SHP77 (cell line): ENCODE results near the gene MAP2.

Experiments
- DNase-seq, 2 experiments: peaks; one replicate each; lab custom pipeline; 2025; lab: John Stamatoyannopoulos, UW

The MAP2 gene

DNA sequence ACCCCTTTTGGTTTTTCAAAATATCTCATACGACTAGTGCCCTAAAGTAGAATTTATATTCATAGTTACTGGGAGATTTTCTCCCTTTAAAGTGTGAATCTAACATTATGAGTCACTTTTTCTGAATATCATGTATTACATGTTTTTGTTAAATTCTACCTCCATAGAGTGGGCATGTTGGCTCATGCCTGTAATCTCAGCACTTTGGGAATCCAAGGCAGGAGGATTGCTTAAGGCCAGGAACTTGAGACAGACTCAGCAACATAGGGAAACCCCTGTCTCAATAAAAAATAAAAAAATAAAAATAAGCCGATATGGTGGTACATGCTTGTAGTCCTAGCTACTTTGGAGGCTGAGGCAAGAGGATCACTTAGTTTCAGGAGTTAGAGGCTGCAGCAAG lies 302.5 kb downstream of the MAP2 start:
- no peak for DNase-seq

GRCh38 chr2:209727077-209727476 lies 303.2 kb downstream of the MAP2 start:
- no peak for DNase-seq

GRCh38 chr2:209734805-209735204 lies 311.0 kb downstream of the MAP2 start:
- DNase-seq = no peak

DNA sequence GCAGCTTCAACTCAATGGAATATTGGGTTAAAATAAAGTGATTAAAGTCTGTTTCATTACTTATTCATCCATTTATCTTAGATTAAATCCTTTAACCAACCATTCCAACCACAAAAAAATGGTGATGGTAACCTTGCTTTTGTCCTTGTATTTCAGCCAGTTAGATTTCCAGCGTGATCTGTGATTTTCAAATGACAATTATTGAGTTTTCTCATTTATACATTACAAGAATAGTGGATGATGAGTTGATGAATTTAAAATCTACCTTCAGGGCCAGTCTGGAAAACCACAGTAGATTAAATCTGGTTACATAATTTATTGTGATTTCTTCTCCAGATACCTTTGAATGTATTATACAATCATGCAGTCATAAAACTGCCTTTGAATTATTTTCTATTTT lies 318.1 kb downstream of the MAP2 start:
- no peak for DNase-seq

DNA sequence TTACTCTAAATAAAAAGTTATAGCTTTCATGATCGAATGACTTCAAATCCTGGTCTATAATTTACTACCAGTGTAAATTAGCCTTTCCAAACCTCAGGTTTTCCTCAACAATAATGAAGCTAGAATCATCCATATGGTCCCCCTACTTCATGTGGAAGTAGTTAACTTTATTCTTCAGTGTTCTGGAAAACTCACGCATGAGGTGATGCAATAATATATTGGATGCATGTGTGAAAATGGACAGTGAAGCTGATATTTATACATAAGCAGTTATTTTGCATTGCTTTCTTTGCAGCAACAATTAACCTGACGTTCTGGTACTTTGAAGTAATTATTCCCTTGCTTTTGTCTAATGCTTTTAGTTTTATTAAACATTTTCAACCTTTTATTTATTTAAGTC lies 329.2 kb downstream of the MAP2 start:
- DNase-seq = no peak

DNA sequence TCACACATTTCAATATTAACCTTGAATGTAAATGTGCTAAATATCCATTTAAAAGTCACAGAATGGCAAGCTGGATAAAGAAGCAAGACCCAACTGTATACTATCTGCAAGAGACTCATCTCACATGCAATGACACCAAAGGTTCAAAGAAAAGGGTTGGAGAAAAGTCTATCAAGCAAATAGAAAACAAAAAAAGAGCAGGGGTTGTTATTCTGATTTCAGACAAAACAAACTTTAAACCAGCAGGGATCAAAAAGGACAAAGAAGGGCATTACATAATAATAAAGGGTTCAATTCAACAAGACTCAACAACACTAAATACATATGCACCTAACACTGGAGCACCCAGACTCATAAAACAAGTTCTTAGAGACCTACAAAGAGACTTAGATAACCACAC lies 333.3 kb downstream of the MAP2 start:
- no peak for DNase-seq

- no peak for DNase-seq
These were observed 337.7 kb downstream of the MAP2 start for GRCh38 chr2:209761566-209761965.

- no peak for DNase-seq
These were observed 338.7 kb downstream of the MAP2 start for GRCh38 chr2:209762563-209762962.

- DNase-seq = no peak
These were observed 339.3 kb downstream of the MAP2 start for GRCh38 chr2:209763106-209763505.

GRCh38 chr2:209766613-209767012 lies 342.8 kb downstream of the MAP2 start:
- DNase-seq = no peak

DNA sequence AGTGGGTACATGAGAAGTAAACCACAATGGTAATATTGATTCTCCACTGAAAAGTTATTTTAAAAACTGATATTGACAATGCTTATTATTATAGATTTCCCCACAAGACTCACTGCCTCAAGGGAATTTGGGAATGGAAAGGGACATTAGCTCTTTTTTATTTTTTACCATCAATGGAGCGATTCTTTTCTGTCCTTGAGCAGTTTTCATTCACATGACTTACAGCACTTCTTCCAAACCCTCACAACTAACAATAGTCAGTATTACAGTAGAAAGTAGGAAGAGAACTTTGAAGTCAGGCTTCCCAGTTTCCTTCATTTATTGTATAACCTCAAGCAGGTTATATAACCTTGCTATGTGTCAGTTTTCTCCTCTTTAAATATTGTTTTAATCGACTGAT lies 343.5 kb downstream of the MAP2 start:
- DNase-seq = no peak

- no peak for DNase-seq
These were observed 344.7 kb downstream of the MAP2 start for GRCh38 chr2:209768557-209768956.

DNA sequence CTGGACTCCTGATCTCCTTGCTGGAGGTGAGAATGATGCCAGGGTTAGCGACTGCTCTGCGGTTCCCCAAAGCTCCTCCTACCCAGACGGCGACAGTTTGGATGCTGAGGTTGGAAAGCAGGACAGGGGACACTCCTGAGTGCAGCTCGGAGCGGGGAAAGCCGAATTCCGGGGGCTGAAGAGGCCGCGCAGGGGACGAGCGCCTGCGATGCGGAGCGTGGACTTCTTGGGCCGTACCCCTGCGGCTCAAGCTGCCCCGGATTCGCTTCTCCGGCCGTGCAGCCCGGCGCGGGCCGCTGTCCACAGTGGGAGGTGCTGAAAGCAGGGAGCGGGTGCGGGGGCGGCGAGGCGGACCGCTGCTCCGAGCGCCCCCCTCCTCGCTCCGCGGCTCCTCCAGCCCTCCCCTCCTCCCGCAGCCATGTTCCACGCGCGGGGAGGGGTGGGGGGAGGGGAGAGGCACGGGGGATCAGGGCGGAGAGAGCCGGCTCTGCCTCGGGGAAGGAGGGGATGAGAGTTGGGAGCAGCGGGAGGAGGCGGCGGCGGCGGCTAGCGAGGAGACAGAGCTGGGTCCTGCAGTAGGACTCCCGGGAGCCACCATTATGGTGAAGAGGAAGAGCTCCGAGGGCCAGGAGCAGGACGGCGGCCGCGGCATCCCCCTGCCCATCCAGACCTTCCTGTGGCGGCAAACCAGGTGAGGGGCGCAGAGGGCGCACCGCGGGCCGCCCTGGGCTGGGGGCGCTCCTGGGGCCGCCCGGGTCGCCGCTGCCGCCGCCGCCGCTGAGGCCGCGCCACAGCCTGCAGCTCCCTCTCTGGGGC lies 347.8 kb downstream of the MAP2 start, which contains the start of gene UNC80:
UNC80 (plus strand) TSS at position 359 of the 816 bp plus-strand sequence; CDS start at position 600, 241 bp downstream.
- peak; percentile 71 to 76 for DNase-seq

GRCh38 chr2:209772290-209772685 lies 348.4 kb downstream of the MAP2 start:
- peak; percentile 55 to 70 for DNase-seq

DNA sequence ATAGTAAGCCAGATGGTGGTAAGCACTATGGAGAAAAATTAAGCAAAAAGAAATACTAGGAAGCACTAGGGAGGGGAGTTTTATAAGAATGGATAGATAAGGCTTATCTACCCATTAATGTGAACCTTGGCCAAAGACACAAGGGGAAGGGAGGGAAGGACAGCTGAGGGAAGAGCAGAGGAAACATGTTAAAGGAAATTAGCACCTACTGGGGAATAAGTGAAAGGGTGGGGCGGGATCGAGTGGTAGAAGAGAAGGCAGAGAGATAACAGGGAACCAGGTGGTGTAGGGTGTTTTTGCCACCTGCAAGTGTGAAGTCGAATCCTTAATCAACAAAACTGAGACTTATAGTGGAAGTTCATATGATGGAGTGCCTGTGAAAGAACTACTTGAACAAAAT lies 349.5 kb downstream of the MAP2 start:
- no peak for DNase-seq
